ENCODE measurements around the gene SUCNR1.
"Not testable (repeated sequence)": the region's sequence is repeated elsewhere in the genome, so short reads cannot be mapped to it uniquely, and the experiment has no call there.

DNA sequence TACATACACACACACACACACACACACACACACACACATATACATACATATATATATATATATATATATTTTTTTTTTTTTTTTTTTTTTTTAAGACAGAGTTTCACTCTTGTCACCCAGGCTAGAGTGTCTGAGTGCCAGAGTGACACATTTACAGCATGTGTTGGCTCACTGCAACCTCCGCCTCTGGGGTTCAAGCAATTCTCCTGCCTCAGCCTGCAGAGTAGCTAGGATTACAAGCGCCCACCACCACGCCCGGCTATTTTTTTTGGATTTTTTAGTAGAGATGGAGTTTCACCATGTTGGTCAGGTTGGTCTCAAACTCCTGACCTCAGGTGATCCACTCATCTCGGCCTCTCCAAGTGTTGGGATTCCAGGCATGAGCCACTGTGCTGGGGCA, 636 bp downstream of the SUCNR1 start:
- TF ChIP-seq, protein P1, sequence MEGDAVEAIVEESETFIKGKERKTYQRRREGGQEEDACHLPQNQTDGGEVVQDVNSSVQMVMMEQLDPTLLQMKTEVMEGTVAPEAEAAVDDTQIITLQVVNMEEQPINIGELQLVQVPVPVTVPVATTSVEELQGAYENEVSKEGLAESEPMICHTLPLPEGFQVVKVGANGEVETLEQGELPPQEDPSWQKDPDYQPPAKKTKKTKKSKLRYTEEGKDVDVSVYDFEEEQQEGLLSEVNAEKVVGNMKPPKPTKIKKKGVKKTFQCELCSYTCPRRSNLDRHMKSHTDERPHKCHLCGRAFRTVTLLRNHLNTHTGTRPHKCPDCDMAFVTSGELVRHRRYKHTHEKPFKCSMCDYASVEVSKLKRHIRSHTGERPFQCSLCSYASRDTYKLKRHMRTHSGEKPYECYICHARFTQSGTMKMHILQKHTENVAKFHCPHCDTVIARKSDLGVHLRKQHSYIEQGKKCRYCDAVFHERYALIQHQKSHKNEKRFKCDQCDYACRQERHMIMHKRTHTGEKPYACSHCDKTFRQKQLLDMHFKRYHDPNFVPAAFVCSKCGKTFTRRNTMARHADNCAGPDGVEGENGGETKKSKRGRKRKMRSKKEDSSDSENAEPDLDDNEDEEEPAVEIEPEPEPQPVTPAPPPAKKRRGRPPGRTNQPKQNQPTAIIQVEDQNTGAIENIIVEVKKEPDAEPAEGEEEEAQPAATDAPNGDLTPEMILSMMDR (IDR thresholded peaks at IDR 0.05), result not testable (repeated sequence)
- not testable (repeated sequence) for TF ChIP-seq POLR2AphosphoS5, EP300 (IDR thresholded peaks at IDR 0.05)
